ENCODE measurements around the gene CYP3A5.
"Not testable (repeated sequence)": the region's sequence is repeated elsewhere in the genome, so short reads cannot be mapped to it uniquely, and the experiment has no call there.

CYP3A5 gene

GRCh38 chr7:99693427-99694200 is 13.8 kb upstream of the CYP3A5 start:
- DNase-seq (ENCODE audit: low read depth), result no peak
- H3K4me3 ChIP-seq (ENCODE audit: low read depth, low read length), result no peak overlapping the region
- no peak for TF ChIP-seq CTCF (IDR thresholded peaks at IDR 0.05; ENCODE audit: control insufficient read depth, extremely low read depth, insufficient read depth)

- TF ChIP-seq CTCF (IDR thresholded peaks at IDR 0.05; ENCODE audit: control insufficient read depth, extremely low read depth, insufficient read depth), result no peak
Measured at GRCh38 chr7:99693100-99693426, 13.3 kb upstream of the CYP3A5 start.

GRCh38 chr7:99692563-99692962 is 12.8 kb upstream of the CYP3A5 start:
- H3K4me3 ChIP-seq (ENCODE audit: low read depth, low read length); DNase-seq (ENCODE audit: low read depth): not testable (repeated sequence)

More at GRCh38 chr7:99693100-99693426, 13.3 kb upstream of the CYP3A5 start:
- no peak for DNase-seq (ENCODE audit: low read depth)
- no peak overlapping the region for H3K4me3 ChIP-seq (ENCODE audit: low read depth, low read length)

GRCh38 chr7:99691658-99692057 is 11.9 kb upstream of the CYP3A5 start:
- not testable (repeated sequence) for DNase-seq (ENCODE audit: low read depth); H3K4me3 ChIP-seq (ENCODE audit: low read depth, low read length)

GRCh38 chr7:99690918-99691317 is 11.1 kb upstream of the CYP3A5 start:
- not testable (repeated sequence) for H3K4me3 ChIP-seq (ENCODE audit: low read depth, low read length); DNase-seq (ENCODE audit: low read depth)

- not testable (repeated sequence) for H3K4me3 ChIP-seq (ENCODE audit: low read depth, low read length); DNase-seq (ENCODE audit: low read depth)
Measured at GRCh38 chr7:99685871-99686608, 6.2 kb upstream of the CYP3A5 start.

GRCh38 chr7:99685129-99685758 is 5.4 kb upstream of the CYP3A5 start:
- DNase-seq (ENCODE audit: low read depth), result no peak
- no peak overlapping the region for H3K4me3 ChIP-seq (ENCODE audit: low read depth, low read length)
- TF ChIP-seq CTCF (IDR thresholded peaks at IDR 0.05; ENCODE audit: control insufficient read depth, extremely low read depth, insufficient read depth), result no peak

DNA sequence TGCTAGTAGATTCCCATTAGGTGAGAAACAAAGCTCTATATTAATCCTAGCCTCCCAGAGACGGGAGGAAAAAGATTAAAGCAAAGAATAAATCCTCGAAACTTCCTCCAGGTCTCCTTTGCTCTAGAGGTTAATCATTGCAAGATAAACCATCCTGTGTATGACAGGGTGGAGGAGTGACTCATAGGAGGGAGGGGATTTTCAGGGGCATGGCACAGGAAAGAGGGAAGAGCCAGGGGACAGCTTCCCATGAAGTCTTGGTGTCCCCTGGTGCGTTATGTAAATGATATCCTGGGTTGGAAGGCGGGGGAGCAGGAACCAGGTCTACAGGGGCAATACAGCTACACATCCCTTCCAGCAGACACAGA is 780 bp downstream of the CYP3A5 start:
- H3K4me3 ChIP-seq (ENCODE audit: low read depth, low read length), result peak overlapping the region; percentile 5; the same call in 1 of the 2 replicates
- DNase-seq (ENCODE audit: low read depth), result no peak
- no peak for TF ChIP-seq CTCF (IDR thresholded peaks at IDR 0.05; ENCODE audit: control insufficient read depth, extremely low read depth, insufficient read depth)

GRCh38 chr7:99677648-99678045 is 2.1 kb downstream of the CYP3A5 start:
- no peak for DNase-seq (ENCODE audit: low read depth)
- H3K4me3 ChIP-seq (ENCODE audit: low read depth, low read length), result no peak overlapping the region
- no peak for TF ChIP-seq CTCF (IDR thresholded peaks at IDR 0.05; ENCODE audit: control insufficient read depth, extremely low read depth, insufficient read depth)

Data from LNCaP clone FGC (cell line).